Activated CD8-positive, alpha-beta memory T cell treated with anti-CD3 and anti-CD28 coated beads, Interleukin-2, amount 50 U/mL, for 24 hours (primary cell): ENCODE data around the gene FEV.
"Not testable (repeated sequence)": the region's sequence is repeated elsewhere in the genome, so short reads cannot be mapped to it uniquely, and the experiment has no call there.

ENCODE experiments used
- DNase-seq: peaks from one replicate; pipeline ENCODE4 v3.0.0-alpha.2; 2020; ENCODE audit errors: extremely low read depth

The FEV gene

GRCh38 chr2:218931751-218932150 lies 53.2 kb downstream of the FEV start:
- not testable (repeated sequence) for DNase-seq
